Kidney (tissue), 14 donors: ENCODE measurements around the gene NEURL1. TPM values are rescaled to one million over a fixed set of nuclear protein-coding genes. Genes with fewer than 3 reads are reported as not detected.

ENCODE experiments used
- DNase-seq, 5 donors: peaks; one replicate each; pipeline ENCODE4 v3.0.0-alpha.2; 2013 to 2020
- FAIRE-seq: peaks from 2 replicates; lab custom pipeline; 2012; peaks lifted over from hg19 to GRCh38; lab: Jason Lieb, UNC
- H3K27ac ChIP-seq, 2 donors: one replicate each; pipeline ENCODE4 v1.7.0; 2013; ENCODE audit warnings: low read depth in 2 of 2, low read length in 2 of 2, inconsistent platforms in 1 of 2
- H3K27me3 ChIP-seq: one replicate; pipeline ENCODE4 v1.7.1; 2013; ENCODE audit warnings: low read length, inconsistent platforms; ENCODE audit not compliant: control insufficient read depth, insufficient read depth
- H3K36me3 ChIP-seq, 3 donors: one replicate each; pipeline versions ENCODE4 v1.7.0 to v1.7.1; 2013; ENCODE audit warnings: low read length in 3 of 3, control low read depth in 1 of 3, inconsistent platforms in 1 of 3; ENCODE audit not compliant: insufficient read depth in 3 of 3, control insufficient read depth in 2 of 3
- H3K4me1 ChIP-seq, 3 donors: one replicate each; pipeline versions ENCODE4 v1.7.0 to v1.7.1; 2013; ENCODE audit warnings: low read length in 3 of 3, inconsistent platforms in 1 of 3, low read depth in 1 of 3; ENCODE audit not compliant: control insufficient read depth in 2 of 3, insufficient read depth in 2 of 3
- H3K4me3 ChIP-seq, 3 donors: one replicate each; pipeline versions ENCODE4 v1.7.0 to v1.8.1; 2013; ENCODE audit warnings: low read length in 3 of 3, control low read depth in 1 of 3, inconsistent platforms in 1 of 3
- H3K9ac ChIP-seq, 3 donors: one replicate each; pipeline versions ENCODE4 v1.7.0 to v1.7.1; 2013; ENCODE audit warnings: low read length in 3 of 3, control low read depth in 1 of 3, inconsistent platforms in 1 of 3
- H3K9me3 ChIP-seq, 3 donors: one replicate each; pipeline versions ENCODE4 v1.7.0 to v1.7.1; 2013; ENCODE audit warnings: low read length in 3 of 3, control low read depth in 1 of 3, inconsistent platforms in 1 of 3; ENCODE audit not compliant: control insufficient read depth in 2 of 3, insufficient read depth in 1 of 3
- CTCF ChIP-seq: IDR thresholded peaks from 3 replicates; pipeline ENCODE4 v1.5.1; 2012; ENCODE audit warnings: mild to moderate bottlenecking, moderate library complexity, borderline replicate concordance; ENCODE audit not compliant: insufficient read depth; ENCODE audit errors: extremely low read depth
- intact Hi-C: fragments of 100-400 bp; cut with DNase I; formaldehyde crosslinking; loops from one replicate; pipeline ENCODE4 v1.11.1; 2022
- polyA plus RNA-seq: library from polyadenylated mRNA; stranded (reverse); fragments of 350-450 nt; fragmentation: Illumina TruSeq; extraction: RNeasy Lipid Tissue Mini Kit (QIAGEN cat#74804); gene quantifications from one replicate; pipeline ENCODE4 v1.2.3, GENCODE V29; 2014; ENCODE audit warnings: low read depth, low replicate concordance; ENCODE audit not compliant: insufficient read depth
- total RNA-seq: library from RNA; stranded (reverse); fragmentation: NEBNext Ultra II Directional; extraction: Animal tissue kit (Norgen Biotek cat#: 25700); gene quantifications from one replicate; pipeline ENCODE4 v1.2.1, GENCODE V29; 2021
- donor health status: control.
- donor health status: control.
- donor health status: control.
- donor health status: control.
- donor health status: control.
- donor health status: DM: yes; HTN: yes; CAD: no.
- donor health status: Normal renal cell carcinoma (clear cell type).

The NEURL1 gene
- total and polyA plus RNA-seq, 2 donors from 2014 or later: 1.2 TPM

- H3K4me1 ChIP-seq: no peaks in the 10 kb centered on the region
- FAIRE-seq (no peak), DNase-seq (no peak)
- H3K36me3 ChIP-seq: peaks cover 0 to 2% (median 0%) of the 10 kb centered on the region in 3 donors
- intact Hi-C loops: no loop called here
- no peaks in the 10 kb centered on the region for H3K9me3 ChIP-seq
- no peak overlapping the region for H3K4me3 ChIP-seq
- H3K27me3 ChIP-seq: no peaks in the 10 kb centered on the region
- H3K9ac ChIP-seq: no peak overlapping the region
- H3K27ac ChIP-seq: no peak overlapping the region
- no peak for TF ChIP-seq CTCF
These were observed 103.5 kb downstream of the NEURL1 start for GRCh38 chr10:103597003-103597402.

- Histone ChIP-seq H3K27ac (no peak overlapping the region), H3K4me1 (no peaks in the 10 kb centered on the region), H3K27me3 (no peaks in the 10 kb centered on the region), H3K9ac (no peak overlapping the region), H3K9me3 (no peaks in the 10 kb centered on the region), H3K4me3 (no peak overlapping the region), H3K36me3 (peaks cover 0 to 5% (median 0%) of the 10 kb centered on the region in 3 donors)
- FAIRE-seq: no peak
- intact Hi-C loops: no loop called here
- TF ChIP-seq CTCF: peak; percentile 69
- DNase-seq: peak in 4 of 5 donors; percentile 85 to 95 (median 90)
These were observed 105.2 kb downstream of the NEURL1 start for GRCh38 chr10:103598654-103599115.

GRCh38 chr10:103599211-103599610 is 105.7 kb downstream of the NEURL1 start:
- DNase-seq: peak in 1 of 5 donors; percentile 29
- intact Hi-C loops: no loop called here
- Histone ChIP-seq H3K9ac (no peak overlapping the region), H3K27ac (no peak overlapping the region), H3K4me3 (no peak overlapping the region), H3K27me3 (no peaks in the 10 kb centered on the region), H3K4me1 (no peaks in the 10 kb centered on the region), H3K36me3 (peaks cover 0 to 5% (median 5%) of the 10 kb centered on the region in 3 donors), H3K9me3 (no peaks in the 10 kb centered on the region)
- no peak for FAIRE-seq
- no peak for TF ChIP-seq CTCF

GRCh38 chr10:103599907-103600306 is 106.4 kb downstream of the NEURL1 start:
- intact Hi-C loops: loop anchor here (5.0 kb wide), 1 partner anchor 87 kb away; no protein-coding TSS in a partner anchor
- TF ChIP-seq CTCF: no peak
- FAIRE-seq: no peak

More at GRCh38 chr10:103599907-103600306, 106.4 kb downstream of the NEURL1 start:
- no peak overlapping the region for H3K9ac ChIP-seq
- no peaks in the 10 kb centered on the region for H3K27me3 ChIP-seq
- H3K9me3 ChIP-seq: no peaks in the 10 kb centered on the region
- H3K36me3 ChIP-seq: peaks cover 0 to 7% (median 5%) of the 10 kb centered on the region in 3 donors
- DNase-seq: no peak
- no peak overlapping the region for H3K27ac ChIP-seq
- H3K4me1 ChIP-seq: no peaks in the 10 kb centered on the region
- no peak overlapping the region for H3K4me3 ChIP-seq
